HG02973 (cell line): ENCODE results near the gene SCN1B.

ENCODE experiments used
- ATAC-seq: cut with Tn5 transposase; IDR thresholded peaks from one replicate; pipeline ENCODE4 v1.9.1; 2021; ENCODE audit warnings: moderate library complexity; ENCODE audit not compliant: unreplicated experiment

The SCN1B gene

DNA sequence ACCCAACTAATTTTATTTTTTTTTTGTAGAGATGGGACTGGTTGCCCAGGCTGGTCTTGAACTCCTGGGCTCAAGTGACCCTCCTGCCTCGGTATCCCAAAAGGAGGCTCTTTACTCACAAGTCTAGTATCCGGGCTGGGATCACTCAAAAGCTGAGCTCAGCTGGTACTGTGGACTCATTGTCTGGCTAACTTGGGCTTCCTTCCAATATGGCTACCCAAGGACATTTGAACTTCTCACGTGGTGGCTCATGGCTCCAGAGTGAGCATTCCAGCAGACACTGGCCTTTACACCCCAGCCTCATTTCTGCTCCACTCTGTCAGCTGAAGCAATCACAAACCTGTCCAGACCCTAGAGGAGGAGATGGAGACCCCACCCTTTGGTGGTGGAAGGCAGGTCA, 40.2 kb downstream of the SCN1B start:
- ATAC-seq: no peak

DNA sequence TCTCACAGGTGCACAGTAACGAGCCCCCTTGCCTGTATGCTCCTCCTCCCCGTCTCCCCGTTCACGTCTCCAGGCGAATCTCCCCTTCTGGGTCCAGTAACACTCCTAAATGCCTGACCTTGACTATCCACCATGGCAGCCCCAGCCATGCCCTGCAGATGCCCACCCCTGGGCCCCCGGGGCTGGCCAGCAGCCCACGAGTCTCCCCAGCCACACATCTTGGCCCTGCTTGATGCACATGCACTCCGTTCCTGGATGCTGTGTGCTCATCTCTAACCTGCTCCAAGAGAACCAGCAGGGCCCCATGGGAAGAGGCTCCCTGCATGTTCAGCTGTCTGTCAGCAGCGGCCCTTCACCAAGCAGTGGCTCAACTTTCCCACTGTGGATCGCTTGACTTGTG, 43.2 kb downstream of the SCN1B start:
- no peak for ATAC-seq

DNA sequence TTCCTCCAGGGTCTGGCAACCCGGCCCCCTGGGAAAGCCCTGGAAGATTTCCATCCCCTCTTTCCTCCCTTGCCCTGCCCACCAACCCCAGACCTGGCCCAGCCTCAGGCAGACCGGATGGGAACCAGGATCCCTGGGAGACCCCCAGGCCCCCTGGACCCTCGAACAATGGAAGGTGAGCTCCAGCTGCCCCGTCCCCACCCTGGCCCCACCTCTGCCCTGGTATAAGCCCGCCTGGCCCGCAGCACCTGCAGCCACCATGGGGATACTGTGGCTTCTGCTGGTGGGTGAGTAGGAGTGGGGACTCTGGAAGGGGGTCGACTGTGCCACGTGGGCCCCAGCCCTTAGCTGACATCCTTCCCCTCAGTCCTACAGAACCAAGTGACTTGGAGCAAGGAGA, 43.7 kb downstream of the SCN1B start:
- no peak for ATAC-seq

DNA sequence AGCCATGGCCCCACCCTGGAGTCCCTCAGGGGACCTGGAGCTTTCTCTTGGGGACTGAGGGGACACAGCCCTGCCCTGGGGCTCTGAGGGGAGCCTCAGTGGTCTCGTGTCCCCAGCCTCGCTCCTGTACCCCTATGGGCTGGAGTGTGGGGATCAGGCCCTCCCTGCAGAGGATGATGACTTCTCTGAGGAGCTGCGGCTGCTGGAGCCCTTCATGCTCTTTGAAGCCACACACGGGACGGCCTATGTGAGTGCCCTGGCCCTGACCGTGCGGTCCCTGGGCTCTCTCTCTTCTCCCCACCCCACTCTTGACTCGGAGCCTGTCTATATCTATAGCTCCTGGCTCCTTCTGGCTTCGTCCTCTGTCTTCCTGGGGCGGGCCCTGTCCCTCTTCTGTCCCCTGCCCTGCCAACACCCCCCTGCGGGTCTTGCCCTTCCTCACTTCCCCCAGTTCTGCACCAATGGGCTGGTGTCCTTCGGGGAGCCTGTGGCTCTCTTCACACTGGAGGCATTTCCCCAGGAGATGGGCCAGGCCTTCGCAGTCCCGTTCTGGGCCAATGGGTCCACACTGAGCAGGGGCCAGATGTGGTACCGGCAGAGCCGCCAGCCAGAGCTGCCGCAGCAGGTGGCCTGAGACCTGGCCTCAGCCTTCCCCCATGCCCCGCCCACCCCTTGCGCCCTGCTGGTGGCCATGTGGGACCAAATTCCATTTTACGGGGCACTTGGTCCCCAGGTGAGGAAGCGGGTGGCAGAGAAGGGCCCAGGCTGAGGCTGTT, 44.3 kb downstream of the SCN1B start:
- ATAC-seq: no peak

DNA sequence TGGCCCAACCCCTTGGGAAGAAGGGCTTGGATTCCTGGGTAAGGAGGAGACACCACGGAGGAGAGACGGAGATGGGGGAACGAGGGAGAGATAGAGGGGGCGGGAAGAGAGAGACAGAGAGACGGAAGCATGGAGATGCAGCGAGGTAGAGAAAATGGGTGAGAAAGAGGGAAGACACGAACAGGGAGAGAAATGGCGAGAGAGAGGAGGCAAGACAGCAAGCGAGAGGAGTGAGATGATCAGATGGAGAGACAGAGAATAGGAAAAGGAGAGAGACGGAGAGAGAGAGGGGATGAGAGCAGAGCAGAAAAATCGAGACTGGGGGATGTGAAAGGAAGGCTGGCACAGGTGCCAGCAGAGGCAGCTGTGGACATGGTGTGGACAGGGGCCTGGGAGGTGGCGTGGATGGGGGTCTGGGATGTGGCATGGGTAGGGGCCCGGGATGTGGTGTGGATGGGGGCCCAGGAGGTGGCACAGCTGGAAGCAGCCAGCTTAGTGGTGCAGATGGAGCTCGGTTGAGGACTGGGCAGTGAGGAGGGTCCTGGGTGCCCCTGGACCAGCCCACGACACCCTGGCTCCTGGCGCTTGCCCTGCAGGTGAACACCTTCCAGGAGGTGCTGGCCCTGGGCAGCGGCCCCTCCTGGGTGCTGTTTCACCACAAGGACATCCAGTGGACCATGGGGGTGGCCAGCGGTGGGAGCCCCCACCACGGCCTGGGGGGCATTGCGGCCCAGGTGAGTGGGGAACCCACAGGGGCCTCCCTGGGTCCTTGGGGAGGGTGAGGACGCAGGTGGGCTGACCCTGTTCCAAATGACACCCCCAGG, 45.1 kb downstream of the SCN1B start:
- ATAC-seq: no peak

DNA sequence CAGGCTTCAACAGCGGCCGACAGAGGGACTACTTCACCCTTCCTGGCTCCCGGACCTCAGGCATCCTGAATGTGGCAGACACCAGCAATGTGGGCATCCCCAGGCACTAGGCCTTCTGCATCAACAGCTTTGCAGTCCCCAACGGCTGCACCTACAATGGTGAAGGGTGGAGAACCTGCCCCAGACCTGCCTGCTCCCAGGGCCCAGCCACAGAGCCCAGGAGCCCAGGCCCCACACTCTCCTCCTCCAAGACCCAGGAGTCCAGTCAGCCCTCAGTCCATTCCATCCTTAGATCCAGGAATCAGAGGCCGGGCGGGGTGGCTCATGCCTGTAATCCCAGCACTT, 45.7 kb downstream of the SCN1B start:
- no peak for ATAC-seq

DNA sequence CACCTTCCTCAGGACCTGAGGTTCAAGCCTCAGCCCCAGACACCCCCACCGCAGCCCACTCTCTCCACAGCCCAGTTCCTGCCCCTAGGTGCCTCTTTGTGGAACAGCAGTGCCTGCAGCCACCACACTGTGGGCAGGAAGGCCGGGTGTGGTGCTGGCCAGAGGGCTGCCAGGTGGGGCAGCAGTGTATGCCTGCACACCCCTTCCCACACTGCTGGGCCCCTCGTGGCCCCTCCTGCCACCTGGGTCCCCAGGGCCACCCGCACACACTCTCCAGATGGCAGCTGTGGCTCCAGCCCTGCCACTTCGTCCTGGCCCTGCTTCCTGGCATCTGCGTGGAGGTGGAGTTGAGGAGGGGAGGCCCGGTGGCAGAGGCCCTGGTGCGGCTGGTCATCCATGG, 46.4 kb downstream of the SCN1B start:
- ATAC-seq: no peak

DNA sequence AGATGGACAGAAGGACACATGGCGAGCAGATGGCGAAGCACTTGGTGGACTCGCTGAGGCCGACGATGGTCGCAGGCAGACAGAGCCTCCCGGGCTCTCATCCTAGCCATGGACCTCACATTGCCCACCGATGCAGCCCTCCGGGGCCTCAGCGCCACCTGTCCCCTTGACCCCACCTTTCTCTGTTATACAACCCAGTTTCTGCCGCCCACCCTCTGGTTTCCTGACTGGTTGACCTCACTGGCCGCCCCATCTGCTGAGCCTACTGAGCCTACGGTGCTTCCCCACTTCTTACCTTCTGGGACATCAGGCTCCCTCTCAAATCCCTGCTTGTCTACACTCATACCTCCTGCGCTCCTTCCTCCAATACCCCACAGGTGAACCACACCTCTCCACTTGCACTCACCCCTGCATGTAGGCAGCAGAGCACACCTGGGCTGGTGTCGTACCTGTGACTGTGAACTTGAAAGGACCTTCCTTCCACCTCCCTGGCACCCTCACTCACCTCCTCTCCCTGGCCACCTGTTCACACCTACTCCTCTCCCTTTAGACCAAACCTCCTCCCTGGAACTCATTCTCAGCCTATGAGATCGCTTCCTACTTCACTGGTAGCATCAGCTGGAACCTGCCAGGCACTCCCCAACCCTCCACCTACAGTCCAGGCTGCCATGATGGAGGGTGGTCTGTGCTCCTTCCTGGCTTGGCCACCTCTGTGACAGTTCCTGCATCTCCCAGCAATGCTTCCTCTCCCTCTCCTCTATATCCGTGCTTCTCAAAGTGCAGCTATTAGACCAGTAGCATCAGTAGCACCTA, 47.3 kb downstream of the SCN1B start:
- no peak for ATAC-seq

DNA sequence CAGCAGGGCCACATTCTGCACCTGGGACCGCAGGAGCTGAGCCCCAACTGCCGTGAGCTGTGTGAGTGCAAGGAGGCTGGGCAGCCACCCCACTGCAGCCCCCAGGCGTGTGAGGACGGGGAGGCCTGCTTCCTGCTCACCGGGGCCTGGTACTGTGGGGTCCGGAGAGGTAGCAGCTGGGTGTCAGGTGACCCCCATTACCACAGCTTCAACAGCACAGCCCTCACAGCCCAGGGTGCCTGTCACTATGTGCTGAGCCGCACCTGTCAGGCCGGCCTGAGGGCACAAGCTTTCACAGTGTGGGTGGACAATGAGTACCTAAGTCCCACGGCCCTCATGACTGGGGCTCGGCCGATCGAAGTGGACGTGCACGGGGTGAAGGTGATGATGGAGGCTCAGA, 49.6 kb downstream of the SCN1B start:
- no peak for ATAC-seq

DNA sequence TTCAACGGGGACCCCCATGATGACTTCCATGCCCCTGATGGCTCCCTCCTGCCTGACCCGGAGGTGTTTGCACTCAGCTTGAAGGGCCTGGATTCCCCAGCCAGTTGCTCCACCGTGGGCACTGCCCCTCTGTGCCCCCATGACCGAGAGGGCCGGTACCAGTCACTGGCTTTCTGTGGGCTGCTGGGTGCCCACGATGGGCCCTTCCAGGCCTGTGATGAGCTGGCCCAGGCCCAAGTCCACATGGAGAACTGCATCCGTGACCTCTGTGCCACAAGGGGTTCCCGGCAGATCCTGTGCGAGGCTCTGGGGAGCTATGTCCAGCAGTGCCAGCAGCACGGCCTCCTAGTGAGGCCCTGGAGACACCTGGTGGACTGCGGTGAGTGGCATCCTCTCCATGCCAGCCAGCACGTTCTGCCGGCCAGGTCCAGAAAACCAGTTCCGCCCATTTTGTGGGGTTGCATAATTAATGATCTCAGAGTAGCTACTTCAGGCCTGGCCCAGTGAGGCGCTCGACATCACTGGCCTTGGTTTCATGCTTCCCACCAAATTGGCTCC, 50.4 kb downstream of the SCN1B start:
- ATAC-seq: no peak

DNA sequence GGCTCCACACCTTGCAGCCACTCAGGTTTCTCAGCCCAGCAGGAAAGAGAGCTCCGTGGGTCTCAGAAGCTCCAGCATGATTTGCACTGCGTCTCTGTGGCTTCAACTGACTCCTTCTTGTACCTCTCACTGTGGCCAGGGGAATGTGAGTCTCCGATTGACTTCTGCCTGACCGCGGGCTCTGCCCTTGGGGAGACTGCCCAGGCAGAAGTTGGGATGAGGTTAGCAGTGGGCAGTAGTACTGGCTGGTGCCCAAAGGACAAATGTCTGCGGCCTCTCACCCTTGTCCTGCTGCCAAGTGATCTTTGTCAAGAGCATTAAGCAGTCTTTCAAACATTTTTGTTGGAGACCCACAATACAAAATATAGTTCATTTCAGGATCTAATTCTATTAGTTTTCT, 50.9 kb downstream of the SCN1B start:
- ATAC-seq: no peak

DNA sequence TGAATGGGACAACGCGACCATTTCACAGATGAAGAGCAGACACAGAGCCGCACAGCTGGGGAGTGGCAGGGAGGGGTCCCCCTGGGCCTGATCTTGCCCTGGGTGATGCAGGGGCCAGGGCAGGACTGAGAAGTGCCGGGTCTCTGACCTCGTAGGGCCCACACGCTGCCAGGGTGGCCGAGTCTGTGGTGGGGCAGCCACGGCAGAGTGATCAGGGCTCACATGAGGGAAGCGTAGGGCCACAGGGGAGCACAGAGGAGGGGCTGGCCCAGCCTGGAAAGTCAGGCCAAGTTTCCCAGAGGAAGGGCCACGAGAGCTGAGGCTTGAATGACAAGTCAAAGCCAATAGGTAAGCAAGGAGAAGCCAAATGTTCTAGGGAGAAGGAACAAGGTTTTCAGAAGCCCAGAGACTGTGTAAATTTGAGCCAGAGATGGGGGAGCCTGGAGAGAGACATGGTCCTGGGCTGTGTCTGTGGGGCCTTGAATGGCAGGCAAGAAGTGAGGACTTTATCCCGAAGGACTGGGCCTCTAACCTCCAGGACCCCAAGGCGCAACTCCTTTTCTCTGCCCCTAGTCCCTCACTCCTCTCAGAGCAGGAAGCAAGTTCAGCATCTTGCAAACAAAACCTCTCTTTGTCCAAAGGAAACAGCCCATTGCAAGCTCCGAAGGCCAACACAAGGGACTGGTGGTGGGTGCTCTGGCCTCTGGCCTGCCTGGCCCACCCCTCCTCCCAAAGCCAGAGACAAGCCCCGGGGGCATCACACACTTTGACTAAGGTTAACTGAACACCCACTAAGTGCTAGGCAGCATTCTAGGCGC, 53.6 kb downstream of the SCN1B start:
- ATAC-seq: no peak

DNA sequence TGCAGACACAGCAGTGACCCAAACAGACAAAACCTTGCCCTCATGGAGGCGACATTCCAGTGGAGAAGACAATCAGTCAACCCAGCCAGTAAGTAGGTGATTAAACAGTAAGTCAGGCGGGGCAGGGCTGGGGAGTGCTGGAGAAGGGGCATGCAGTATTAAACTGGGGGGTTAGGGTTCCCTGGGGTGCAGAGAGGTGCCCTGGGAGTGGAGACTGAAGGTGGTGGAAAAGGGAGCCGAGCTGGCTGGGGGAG, 54.2 kb downstream of the SCN1B start:
- no peak for ATAC-seq

DNA sequence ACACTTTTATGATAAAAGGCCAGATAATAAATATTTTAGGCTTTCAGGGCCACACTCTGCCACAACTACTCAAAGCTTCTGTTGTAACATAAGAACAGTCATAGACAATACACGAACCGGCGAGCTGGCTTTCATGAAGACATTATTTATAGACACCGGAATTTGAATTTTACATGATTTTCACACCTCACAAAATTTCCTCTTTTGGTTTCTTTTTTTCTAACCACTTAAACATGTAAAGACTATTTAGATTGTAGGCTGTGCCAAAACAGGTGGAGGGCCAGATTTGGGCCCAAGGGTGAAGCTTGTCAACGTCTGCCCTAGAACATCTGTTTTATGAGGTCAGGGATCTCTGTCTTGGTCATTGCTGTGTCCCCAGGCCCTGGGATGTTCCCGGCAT, 55.7 kb downstream of the SCN1B start:
- no peak for ATAC-seq

DNA sequence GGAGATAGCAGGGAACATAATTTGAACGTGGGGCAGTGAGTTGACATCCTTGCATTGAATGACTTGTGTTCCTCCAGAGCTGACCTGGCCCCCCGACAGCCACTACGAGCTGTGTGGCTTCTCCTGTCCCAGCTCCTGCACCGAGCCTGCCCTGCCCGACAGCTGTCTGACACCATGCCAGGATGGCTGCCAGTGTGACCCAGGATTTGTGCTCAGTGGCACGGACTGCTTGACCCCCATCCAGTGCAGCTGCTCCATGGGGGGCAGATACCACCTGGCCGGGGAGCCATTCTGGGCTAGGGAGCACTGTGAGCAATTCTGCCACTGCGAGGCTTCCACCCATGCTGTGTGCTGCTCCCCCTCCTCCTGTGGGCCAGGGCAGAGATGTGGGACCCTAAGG, 56.2 kb downstream of the SCN1B start:
- ATAC-seq: no peak

DNA sequence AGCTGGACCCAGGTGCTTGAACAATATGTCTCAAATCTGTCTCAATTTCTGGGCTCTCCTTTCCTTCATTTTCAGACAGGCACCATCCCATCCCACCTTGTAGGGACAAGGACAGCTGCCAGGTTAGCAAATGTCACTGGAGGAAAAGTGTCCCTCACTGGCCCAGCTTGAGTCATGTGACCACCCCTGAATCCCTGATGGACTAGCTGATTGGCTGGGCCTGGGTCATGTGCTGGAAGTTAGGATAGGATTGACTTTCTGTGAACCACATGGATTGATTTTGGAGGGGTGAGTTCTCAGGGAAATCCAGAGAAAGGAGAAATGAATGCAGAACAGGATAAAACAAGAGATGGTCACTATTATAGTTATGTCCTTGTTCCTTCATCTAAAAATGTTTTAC, 57.1 kb downstream of the SCN1B start:
- no peak for ATAC-seq

DNA sequence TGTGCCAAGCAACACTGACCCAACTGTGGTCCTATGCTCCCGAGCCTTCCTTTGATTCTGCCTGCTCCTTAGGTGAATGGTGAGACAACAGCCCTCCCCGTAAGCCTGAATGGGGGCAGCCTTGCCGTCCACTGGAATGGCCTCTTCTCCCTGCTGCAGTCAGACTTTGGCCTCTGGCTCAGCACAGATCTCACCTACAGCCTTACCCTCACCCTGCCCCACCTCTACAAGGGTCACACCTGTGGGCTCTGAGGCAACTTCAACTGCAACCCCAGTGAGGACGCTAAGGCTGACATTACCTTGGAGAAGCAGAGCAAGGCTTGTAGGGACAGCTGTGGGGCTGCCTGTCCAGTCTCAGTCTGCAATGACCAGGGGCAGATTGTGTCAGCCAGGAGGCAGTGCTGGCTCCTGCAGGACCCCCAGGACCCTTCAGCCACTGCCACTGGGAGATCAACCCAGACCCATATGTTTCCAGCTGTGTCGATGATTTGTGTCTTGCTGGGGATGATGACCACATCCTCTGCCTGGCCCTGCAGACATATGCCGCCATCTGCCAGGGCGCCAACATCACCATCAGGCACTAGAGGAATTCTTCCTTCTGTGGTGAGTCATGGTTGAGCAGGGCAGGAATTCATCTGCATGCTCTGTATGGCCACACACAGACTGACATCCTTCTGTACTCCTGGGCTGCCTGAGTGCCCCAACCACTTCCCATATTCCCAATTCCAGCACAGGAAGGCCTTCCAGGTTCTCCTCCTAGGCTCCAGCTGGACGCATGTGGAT, 58.1 kb downstream of the SCN1B start:
- ATAC-seq: no peak

DNA sequence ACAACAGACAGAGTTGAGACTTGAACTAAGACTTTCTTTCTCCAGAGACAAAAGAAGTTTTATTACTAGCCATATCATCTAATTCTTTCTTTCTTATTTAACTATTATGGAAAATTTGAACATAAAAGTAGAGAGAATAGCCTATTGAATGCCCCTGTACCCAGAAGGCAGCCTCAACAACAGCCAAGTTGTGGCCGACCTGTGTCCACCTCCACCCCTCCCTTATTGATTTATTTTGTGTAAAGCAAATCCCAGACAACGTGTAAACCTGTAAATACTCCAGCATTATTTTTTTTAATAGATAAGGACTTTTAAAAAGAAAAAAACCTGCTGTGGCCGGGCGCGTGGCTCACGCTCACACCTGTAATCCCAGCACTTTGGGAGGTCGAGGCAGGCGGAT, 59.3 kb downstream of the SCN1B start:
- no peak for ATAC-seq
